K562 (cell line): ENCODE measurements around the gene DBNDD1. TPM values are rescaled to one million over a fixed set of nuclear protein-coding genes. Genes with fewer than 3 reads are reported as not detected.

Experiments used
- ARNT ChIP-seq, 2 experiments: fragments of 450-650 bp; IDR thresholded peaks; 2 replicates each; pipeline ENCODE4 v1.6.1; 2016; ENCODE audit warnings: mild to moderate bottlenecking in 1 of 2
- BACH1 ChIP-seq: fragments of 200-800 bp; sonication (Bioruptor generic); IDR thresholded peaks from 2 replicates; pipeline ENCODE4 v1.6.1; 2016; ENCODE audit warnings: missing genetic modification characterization, missing compliant biosample characterization
- BDP1 ChIP-seq: IDR thresholded peaks from 3 replicates; pipeline ENCODE4 v1.6.1; 2011; ENCODE audit not compliant: insufficient read length, insufficient read depth
- CHCHD3 ChIP-seq: fragments of 250-450 bp; sonication (Bioruptor Pico); IDR thresholded peaks from 2 replicates; pipeline ENCODE4 v2.1.2; 2022; ENCODE audit warnings: mild to moderate bottlenecking
- CREB3L1 ChIP-seq: fragments of 450-650 bp; IDR thresholded peaks from 2 replicates; pipeline ENCODE4 v1.6.1; 2014; ENCODE audit warnings: low read depth, mild to moderate bottlenecking, moderate library complexity, borderline replicate concordance
- E2F1 ChIP-seq: sonication (generic); formaldehyde crosslinking; IDR thresholded peaks from 2 replicates; pipeline ENCODE4 v1.8.1; 2023; ENCODE audit warnings: mild to moderate bottlenecking, missing genetic modification reagents, moderate library complexity
- E2F5 ChIP-seq: sonication (generic); formaldehyde crosslinking; IDR thresholded peaks from 2 replicates; pipeline ENCODE4 v1.8.0; 2022; ENCODE audit warnings: mild to moderate bottlenecking, missing genetic modification reagents
- ETS2 ChIP-seq: IDR thresholded peaks from 2 replicates; pipeline ENCODE4 v1.6.1; 2016; ENCODE audit warnings: borderline replicate concordance, missing genetic modification characterization, mild to moderate bottlenecking, moderate library complexity, missing compliant biosample characterization; ENCODE audit not compliant: poor library complexity, severe bottlenecking
- FOXA3 ChIP-seq, 2 experiments: fragments of 450-650 bp in 1 of 2; sonication (generic) in 1 of 2; formaldehyde crosslinking; IDR thresholded peaks in 1 of 2; conservative IDR thresholded peaks in 1 of 2; 2 replicates each; pipeline versions ENCODE4 v1.4.0 to v1.8.0; 2020 to 2022; ENCODE audit warnings: mild to moderate bottlenecking in 2 of 2, missing genetic modification reagents in 1 of 2
- GABPA ChIP-seq: fragments of 200-800 bp; sonication (Bioruptor generic); conservative IDR thresholded peaks from 2 replicates; pipeline ENCODE4 v1.6.1; 2016; ENCODE audit warnings: low read depth, missing genetic modification characterization, missing compliant biosample characterization
- HLTF ChIP-seq: fragments of 450-650 bp; IDR thresholded peaks from 2 replicates; pipeline ENCODE4 v1.6.1; 2016
- IRF1 ChIP-seq: sonication (generic); formaldehyde crosslinking; IDR thresholded peaks from 2 replicates; pipeline ENCODE4 v1.8.0; 2022; ENCODE audit warnings: missing genetic modification reagents, mild to moderate bottlenecking, borderline replicate concordance
- KDM5B ChIP-seq: fragments of 200-600 bp; sonication (generic); IDR thresholded peaks from 2 replicates; pipeline ENCODE4 v1.6.1; 2012; ENCODE audit warnings: low read depth, mild to moderate bottlenecking, moderate library complexity, low read length, control low read depth, inconsistent platforms; ENCODE audit not compliant: insufficient replicate concordance
- MAZ ChIP-seq, 2 experiments: fragments of 450-650 bp in 1 of 2; sonication (generic) in 1 of 2; formaldehyde crosslinking; IDR thresholded peaks in 1 of 2; conservative IDR thresholded peaks in 1 of 2; 2 replicates each; pipeline versions ENCODE4 v1.4.0 to v1.5.0; 2020; ENCODE audit warnings: mild to moderate bottlenecking in 1 of 2, missing genetic modification reagents in 1 of 2
- MBD1 ChIP-seq: fragments of 250-450 bp; sonication (Bioruptor Pico); IDR thresholded peaks from 2 replicates; pipeline ENCODE4 v1.8.0; 2022; ENCODE audit warnings: inconsistent platforms
- PHB2 ChIP-seq: fragments of 450-650 bp; IDR thresholded peaks from 2 replicates; pipeline ENCODE4 v1.6.1; 2017; ENCODE audit warnings: low read depth
- RBFOX2 ChIP-seq: fragments of 200-400 bp; formaldehyde crosslinking; IDR thresholded peaks from 2 replicates; pipeline ENCODE4 v1.6.1; 2017; ENCODE audit warnings: low read depth, mild to moderate bottlenecking, low read length, moderate library complexity
- RFX1 ChIP-seq: fragments of 450-650 bp; IDR thresholded peaks from 2 replicates; pipeline ENCODE4 v1.6.1; 2016; ENCODE audit warnings: mild to moderate bottlenecking, moderate library complexity
- TCF7 ChIP-seq: sonication (generic); IDR thresholded peaks from 2 replicates; pipeline ENCODE4 v1.6.1; 2016; ENCODE audit warnings: antibody characterized with exemption, borderline replicate concordance
- ZNF57 ChIP-seq: fragments of 450-650 bp; formaldehyde crosslinking; IDR thresholded peaks from 2 replicates; pipeline ENCODE4 v1.4.0; 2020; ENCODE audit warnings: mild to moderate bottlenecking, moderate library complexity
- polyA plus RNA-seq, 8 experiments: library from polyadenylated mRNA; depleted of rRNA in 4 of 8; stranded (reverse) in 5 of 8; unstranded in 3 of 8; fragments of >200 nt; fragmentation: Nextera tagmentation in 2 of 8; fragmentation: Illumina TruSeq in 1 of 8; extraction: Ambion mirVana in 2 of 8; extraction: Trizol in 1 of 8; gene quantifications; 2 replicates each; pipeline versions ENCODE4 v1.2.1 to v1.2.3, GENCODE V29; 2011 to 2014; ENCODE audit warnings: inconsistent platforms in 1 of 8, missing spikeins in 1 of 8
- total RNA-seq, 7 experiments: library from RNA; depleted of rRNA in 6 of 7; stranded (reverse); fragments of >200 nt in 6 of 7; fragmentation: Illumina TruSeq in 2 of 7; extraction: Trizol in 2 of 7; gene quantifications; 2 replicates each; pipeline versions ENCODE4 v1.2.1 to v1.2.3, GENCODE V29; 2011 to 2021; ENCODE audit warnings: low replicate concordance in 1 of 7

The DBNDD1 gene
- total and polyA plus RNA-seq, 9 of the 15 experiments (the other 6 are each of a cell fraction or from before 2014, with no cell fraction given), result 0.55 to 13.0 (median 5.8) TPM

GRCh38 chr16:90022209-90023077, 3.2 kb upstream of the DBNDD1 start (continued):
- peak; percentile 64; the same call in 1 of the 2 replicates for TF ChIP-seq E2F5 (CRISPR knock-in tag)
- peak; percentile 95 for TF ChIP-seq CREB3L1
- no peak for TF ChIP-seq ZNF57 (CRISPR knock-in tag)
- TF ChIP-seq PHB2, result no peak
- TF ChIP-seq MBD1 (CRISPR knock-in tag), result no peak
- peak; percentile 95 for TF ChIP-seq RFX1
- TF ChIP-seq FOXA3 (CRISPR knock-in tag; conservative IDR thresholded peaks at IDR 0.05 in 1 of 2, IDR thresholded peaks at IDR 0.05 in 1 of 2), result no peak
- TF ChIP-seq E2F1, result peak; percentile 92
- no peak for TF ChIP-seq BDP1
- no peak for TF ChIP-seq CHCHD3 (CRISPR knock-in tag)
- TF ChIP-seq TCF7, result no peak
- TF ChIP-seq MAZ (CRISPR knock-in tag; conservative IDR thresholded peaks at IDR 0.05 in 1 of 2, IDR thresholded peaks at IDR 0.05 in 1 of 2), result peak; percentile 43 to 71; a peak in 2 of 4 replicates
- TF ChIP-seq HLTF, result no peak
- TF ChIP-seq RBFOX2, result peak; percentile 90
- TF ChIP-seq GABPA (tag), result peak; percentile 86
- no peak for TF ChIP-seq ARNT (IDR thresholded peaks at IDR 0.05)
- peak; percentile 47 for TF ChIP-seq KDM5B
- TF ChIP-seq BACH1, result no peak
- no peak for TF ChIP-seq IRF1 (CRISPR knock-in tag)
- no peak for TF ChIP-seq ETS2
